HCT116 (cell line): ENCODE measurements around the gene ZNRF3. TPM values are rescaled to one million over a fixed set of nuclear protein-coding genes. Genes with fewer than 3 reads are reported as not detected.

ENCODE experiments used
- ATAC-seq: fragments of 200-7000 bp; cut with Tn5 transposase; 2 replicates; pipeline ENCODE4 v1.9.1; 2020; ENCODE audit warnings: mild to moderate bottlenecking, moderate library complexity
- BruUV-seq: library from RNA; stranded (reverse); fragments of 400-500 nt; replicated peaks from 2 replicates; lab custom pipeline; 2021; lab: Mats Ljungman, UMichigan
- CTCF ChIA-PET: fragments of 300-600 bp; sonication (Branson Sonifier 250); formaldehyde crosslinking; loops from one replicate; lab custom pipeline; 2021; ENCODE audit warnings: antibody characterized with exemption; lab: Charles Lee
- POLR2A ChIA-PET: fragments of 300-600, 350-600 bp; sonication (Branson Sonifier 250); formaldehyde crosslinking; loops from one replicate; lab custom pipeline; 2021; ENCODE audit warnings: antibody characterized with exemption; lab: Charles Lee
- RAD21 ChIA-PET, 2 experiments: fragments of 300-600 bp; sonication (Branson Sonifier 250); formaldehyde crosslinking; loops; one replicate each; lab custom pipeline; 2023; ENCODE audit warnings: low total read pairs in 2 of 2; ENCODE audit not compliant: uncharacterized antibody in 2 of 2, unreplicated experiment in 2 of 2, low non-redundant PET in 1 of 2; lab: Charles Lee
- DNase-seq: peaks from one replicate; pipeline ENCODE4 v3.0.0-alpha.2; 2010; ENCODE audit warnings: low read depth, low spot score
- H2AFZ ChIP-seq: fragments of 200-600 bp; shearing (Covaris generic), sonication (generic); 2 replicates; pipeline ENCODE4 v1.6.1; 2017; ENCODE audit warnings: low read depth, mixed run types, mixed read lengths, antibody characterized with exemption, low read length; ENCODE audit not compliant: poor library complexity, severe bottlenecking
- H3K27ac ChIP-seq: 2 replicates; pipeline ENCODE4 v1.5.1; 2012; ENCODE audit warnings: low read depth, low read length
- H3K27me3 ChIP-seq: fragments of 200-600 bp; sonication (generic); 2 replicates; pipeline ENCODE4 v1.6.1; 2016; ENCODE audit warnings: mixed run types, low read length, mixed read lengths; ENCODE audit not compliant: insufficient read depth
- H3K36me3 ChIP-seq, 2 experiments: fragments of 200-500 bp in 1 of 2; fragments of 200-600 bp in 1 of 2; sonication (Bioruptor generic) in 1 of 2; sonication (generic) in 1 of 2; 2 replicates each; pipeline versions ENCODE4 v1.5.1 to v1.6.1; 2014 to 2016; ENCODE audit warnings: low read length in 2 of 2, inconsistent platforms in 1 of 2, mixed read lengths in 1 of 2, mixed run types in 1 of 2; ENCODE audit not compliant: insufficient read depth in 2 of 2, control insufficient read depth in 1 of 2
- H3K4me1 ChIP-seq, 2 experiments: fragments of 200-600 bp in 1 of 2; sonication (generic) in 1 of 2; 2 replicates each; pipeline versions ENCODE4 v1.5.1 to v1.6.1; 2012 to 2017; ENCODE audit warnings: low read length in 2 of 2, inconsistent platforms in 1 of 2, mild to moderate bottlenecking in 1 of 2, mixed read lengths in 1 of 2, mixed run types in 1 of 2, moderate library complexity in 1 of 2; ENCODE audit not compliant: insufficient read depth in 2 of 2, control insufficient read depth in 1 of 2
- H3K4me2 ChIP-seq: fragments of 200-600 bp; sonication (generic); 2 replicates; pipeline ENCODE4 v1.6.1; 2017; ENCODE audit warnings: mixed run types, low read length, mixed read lengths
- H3K4me3 ChIP-seq, 2 experiments: fragments of 200-600 bp in 1 of 2; sonication (generic) in 1 of 2; replicated peaks in 1 of 2; 2 replicates each; pipeline ENCODE4 v1.5.1; 2011 to 2016; ENCODE audit warnings: low read length in 2 of 2, control low read depth in 1 of 2, low read depth in 1 of 2, mild to moderate bottlenecking in 1 of 2, mixed read lengths in 1 of 2, mixed run types in 1 of 2
- H3K79me2 ChIP-seq: fragments of 200-600 bp; sonication (generic); 2 replicates; pipeline ENCODE4 v1.6.1; 2017; ENCODE audit warnings: mild to moderate bottlenecking, mixed run types, low read length, moderate library complexity, mixed read lengths; ENCODE audit not compliant: insufficient read depth
- H3K9ac ChIP-seq: fragments of 200-600 bp; sonication (generic); 2 replicates; pipeline ENCODE4 v1.6.1; 2016; ENCODE audit warnings: low read length, mixed read lengths
- H3K9me2 ChIP-seq: fragments of 200-600 bp; sonication (generic), shearing (Covaris generic); 2 replicates; pipeline ENCODE4 v1.6.1; 2017; ENCODE audit warnings: mixed run types, mild to moderate bottlenecking, moderate library complexity; ENCODE audit not compliant: insufficient read depth
- H3K9me3 ChIP-seq, 2 experiments: fragments of 200-500 bp in 1 of 2; fragments of 200-600 bp in 1 of 2; sonication (Bioruptor generic) in 1 of 2; sonication (generic) in 1 of 2; 2 replicates each; pipeline ENCODE4 v1.6.1; 2014 to 2017; ENCODE audit warnings: low read length in 2 of 2, mixed read lengths in 2 of 2, inconsistent platforms in 1 of 2, low read depth in 1 of 2, mild to moderate bottlenecking in 1 of 2, mixed run types in 1 of 2, moderate library complexity in 1 of 2; ENCODE audit not compliant: control insufficient read depth in 1 of 2, insufficient read depth in 1 of 2
- H4K20me1 ChIP-seq: fragments of 200-600 bp; sonication (generic), shearing (Covaris generic); 2 replicates; pipeline ENCODE4 v1.6.1; 2017; ENCODE audit warnings: mixed run types, mild to moderate bottlenecking, moderate library complexity; ENCODE audit not compliant: insufficient read depth
- CEBPB ChIP-seq: IDR thresholded peaks from 2 replicates; pipeline ENCODE4 v1.6.1; 2012; ENCODE audit warnings: low read depth
- EGR1 ChIP-seq: IDR thresholded peaks from 2 replicates; pipeline ENCODE4 v1.6.1; 2012; ENCODE audit warnings: low read depth
- SRF ChIP-seq: IDR thresholded peaks from 2 replicates; pipeline ENCODE4 v1.6.1; 2012; ENCODE audit warnings: low read depth
- YY1 ChIP-seq: IDR thresholded peaks from 2 replicates; pipeline ENCODE4 v1.6.1; 2011; ENCODE audit warnings: low read length, low read depth, moderate library complexity, mild to moderate bottlenecking; ENCODE audit not compliant: insufficient replicate concordance; ENCODE audit errors: extremely low read depth
- intact Hi-C: fragments of 100-400 bp; cut with micrococcal nuclease; formaldehyde crosslinking; loops from 2 replicates; pipeline ENCODE4 v1.10.0; 2022
- total RNA-seq: library from RNA; stranded (reverse); gene quantifications from one replicate; pipeline ENCODE4 v1.2.1, GENCODE V29; 2021; ENCODE audit not compliant: unreplicated experiment
- TF ChIP-seq, protein P1 (sequence below), 3 experiments: fragments of 200-600 bp in 1 of 3; sonication (generic) in 1 of 3; IDR thresholded peaks in 2 of 3; conservative IDR thresholded peaks in 1 of 3; 2 replicates each; pipeline ENCODE4 v1.5.1; 2012 to 2017; ENCODE audit warnings: low read depth in 2 of 3, low read length in 2 of 3, antibody characterized with exemption in 1 of 3, borderline replicate concordance in 1 of 3, control low read depth in 1 of 3, mild to moderate bottlenecking in 1 of 3, mixed read lengths in 1 of 3, mixed run types in 1 of 3, moderate library complexity in 1 of 3; ENCODE audit not compliant: insufficient read depth in 1 of 3
- TF ChIP-seq, protein P2 (sequence below): IDR thresholded peaks from 2 replicates; pipeline ENCODE4 v1.6.1; 2012

Gene ZNRF3
- total RNA-seq, 1 experiment from 2014 or later, result 12.2 TPM

DNA sequence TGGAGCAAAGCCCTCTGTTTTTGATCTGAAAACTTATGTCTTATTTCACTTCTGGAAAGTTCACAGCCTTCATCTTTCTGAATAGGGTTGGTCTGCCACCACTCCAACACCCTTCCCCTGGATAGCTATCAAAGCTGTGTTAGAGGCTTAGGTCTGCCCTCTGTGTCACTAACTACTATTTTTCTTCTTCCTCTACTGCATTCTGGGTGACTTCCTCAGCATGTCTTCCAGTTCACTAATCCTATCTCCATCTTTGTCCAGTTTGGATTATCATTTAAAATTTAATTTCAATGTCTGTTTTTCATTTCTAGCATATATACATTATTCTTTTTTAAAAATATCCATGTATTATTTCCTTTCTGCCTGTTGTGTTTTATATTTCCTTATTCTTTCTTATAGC lies 84.6 kb downstream of the ZNRF3 start:
- no peak overlapping the region for H3K4me2 ChIP-seq
- ChIA-PET POLR2A (no interaction called here), CTCF (no interaction called here), RAD21 (interaction anchor here in 1 of 2 experiments (0.7 kb wide), 1 partner anchor 45 kb away, joined by 3 read pairs; no protein-coding TSS in a partner anchor)
- no peaks in the 10 kb centered on the region for H3K9me3 ChIP-seq
- H3K4me1 ChIP-seq, result peaks cover 9 to 17% of the 10 kb centered on the region in 2 experiments; a peak in 3 of 4 replicates
- no peak for DNase-seq
- no peak overlapping the region for H3K4me3 ChIP-seq
- H3K27ac ChIP-seq, result no peak overlapping the region
- no peak overlapping the region for H2AFZ ChIP-seq
- no peaks in the 10 kb centered on the region for H3K9me2 ChIP-seq
- no peaks in the 10 kb centered on the region for H4K20me1 ChIP-seq
- TF ChIP-seq, protein P1, sequence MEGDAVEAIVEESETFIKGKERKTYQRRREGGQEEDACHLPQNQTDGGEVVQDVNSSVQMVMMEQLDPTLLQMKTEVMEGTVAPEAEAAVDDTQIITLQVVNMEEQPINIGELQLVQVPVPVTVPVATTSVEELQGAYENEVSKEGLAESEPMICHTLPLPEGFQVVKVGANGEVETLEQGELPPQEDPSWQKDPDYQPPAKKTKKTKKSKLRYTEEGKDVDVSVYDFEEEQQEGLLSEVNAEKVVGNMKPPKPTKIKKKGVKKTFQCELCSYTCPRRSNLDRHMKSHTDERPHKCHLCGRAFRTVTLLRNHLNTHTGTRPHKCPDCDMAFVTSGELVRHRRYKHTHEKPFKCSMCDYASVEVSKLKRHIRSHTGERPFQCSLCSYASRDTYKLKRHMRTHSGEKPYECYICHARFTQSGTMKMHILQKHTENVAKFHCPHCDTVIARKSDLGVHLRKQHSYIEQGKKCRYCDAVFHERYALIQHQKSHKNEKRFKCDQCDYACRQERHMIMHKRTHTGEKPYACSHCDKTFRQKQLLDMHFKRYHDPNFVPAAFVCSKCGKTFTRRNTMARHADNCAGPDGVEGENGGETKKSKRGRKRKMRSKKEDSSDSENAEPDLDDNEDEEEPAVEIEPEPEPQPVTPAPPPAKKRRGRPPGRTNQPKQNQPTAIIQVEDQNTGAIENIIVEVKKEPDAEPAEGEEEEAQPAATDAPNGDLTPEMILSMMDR (IDR thresholded peaks at IDR 0.05 in 2 of 3, conservative IDR thresholded peaks at IDR 0.05 in 1 of 3; ENCODE audit: borderline replicate concordance in 1 of 3, insufficient read depth in 1 of 3, low read depth in 2 of 3, low read length in 2 of 3), result no peak
- no peak for TF ChIP-seq SRF
- TF ChIP-seq CEBPB, result no peak
- TF ChIP-seq YY1, result no peak
- no peak for TF ChIP-seq EGR1
- TF ChIP-seq, protein P2, sequence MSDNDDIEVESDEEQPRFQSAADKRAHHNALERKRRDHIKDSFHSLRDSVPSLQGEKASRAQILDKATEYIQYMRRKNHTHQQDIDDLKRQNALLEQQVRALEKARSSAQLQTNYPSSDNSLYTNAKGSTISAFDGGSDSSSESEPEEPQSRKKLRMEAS, result no peak
- TF ChIP-seq, all 23 proteins: peak for 0
- ATAC-seq, result no peak
- no peaks in the 10 kb centered on the region for H3K36me3 ChIP-seq
- H3K79me2 ChIP-seq, result peaks cover 9% of the 10 kb centered on the region
- no TSS peak for BruUV-seq
- no peaks in the 10 kb centered on the region for H3K27me3 ChIP-seq
- H3K9ac ChIP-seq, result no peak overlapping the region
- intact Hi-C loops, result no loop called here
